Right lobe of liver (tissue), 4 donors: ENCODE measurements around the gene IFNL3.
"Not testable (repeated sequence)": the region's sequence is repeated elsewhere in the genome, so short reads cannot be mapped to it uniquely, and the experiment has no call there.

Experiments used
- POLR2A ChIP-seq: fragments of 450-650 bp; IDR thresholded peaks from one replicate; pipeline ENCODE4 v1.6.1; 2017; ENCODE audit warnings: antibody characterized with exemption, mild to moderate bottlenecking
- TF ChIP-seq, protein P1 (sequence below), 4 donors: fragments of 200-600 bp in 3 of 4; fragments of 450-650 bp in 1 of 4; IDR thresholded peaks; one replicate each; pipeline versions ENCODE4 v1.5.1 to v1.8.0; 2016 to 2022; ENCODE audit warnings: antibody characterized with exemption in 4 of 4, mild to moderate bottlenecking in 2 of 4
- donor health status: DM: no; HTN: no; CAD: no.
- donor health status: DM: no; HTN: no; CAD: no.
- donor health status: DM: no; HTN: yes; CAD: no.

DNA sequence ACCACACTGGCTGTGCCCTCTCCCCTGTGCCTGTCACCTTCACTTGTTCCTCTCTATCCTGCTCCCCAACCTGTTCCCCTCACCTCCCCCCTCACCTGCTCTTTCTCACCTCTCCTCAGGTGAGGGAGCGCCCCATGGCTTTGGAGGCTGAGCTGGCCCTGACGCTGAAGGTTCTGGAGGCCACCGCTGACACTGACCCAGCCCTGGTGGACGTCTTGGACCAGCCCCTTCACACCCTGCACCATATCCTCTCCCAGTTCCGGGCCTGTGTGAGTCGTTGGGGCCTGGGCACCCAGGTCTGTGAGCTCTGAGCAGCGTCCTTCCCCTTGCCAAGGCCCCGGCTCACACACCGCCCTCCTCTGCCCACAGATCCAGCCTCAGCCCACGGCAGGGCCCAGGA, 24.6 kb upstream of the IFNL3 start:
- TF ChIP-seq, protein P1, sequence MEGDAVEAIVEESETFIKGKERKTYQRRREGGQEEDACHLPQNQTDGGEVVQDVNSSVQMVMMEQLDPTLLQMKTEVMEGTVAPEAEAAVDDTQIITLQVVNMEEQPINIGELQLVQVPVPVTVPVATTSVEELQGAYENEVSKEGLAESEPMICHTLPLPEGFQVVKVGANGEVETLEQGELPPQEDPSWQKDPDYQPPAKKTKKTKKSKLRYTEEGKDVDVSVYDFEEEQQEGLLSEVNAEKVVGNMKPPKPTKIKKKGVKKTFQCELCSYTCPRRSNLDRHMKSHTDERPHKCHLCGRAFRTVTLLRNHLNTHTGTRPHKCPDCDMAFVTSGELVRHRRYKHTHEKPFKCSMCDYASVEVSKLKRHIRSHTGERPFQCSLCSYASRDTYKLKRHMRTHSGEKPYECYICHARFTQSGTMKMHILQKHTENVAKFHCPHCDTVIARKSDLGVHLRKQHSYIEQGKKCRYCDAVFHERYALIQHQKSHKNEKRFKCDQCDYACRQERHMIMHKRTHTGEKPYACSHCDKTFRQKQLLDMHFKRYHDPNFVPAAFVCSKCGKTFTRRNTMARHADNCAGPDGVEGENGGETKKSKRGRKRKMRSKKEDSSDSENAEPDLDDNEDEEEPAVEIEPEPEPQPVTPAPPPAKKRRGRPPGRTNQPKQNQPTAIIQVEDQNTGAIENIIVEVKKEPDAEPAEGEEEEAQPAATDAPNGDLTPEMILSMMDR (IDR thresholded peaks at IDR 0.05) = not testable (repeated sequence)
- not testable (repeated sequence) for TF ChIP-seq POLR2A
